A549 (cell line): ENCODE results near the gene MINDY2. TPM values are rescaled to one million over a fixed set of nuclear protein-coding genes. Genes with fewer than 3 reads are reported as not detected.

Source experiments
- ATAC-seq, 2 experiments: fragments of 200-7000 bp in 1 of 2; fragments of >200 bp in 1 of 2; cut with Nextera tagmentation in 1 of 2; cut with Tn5 transposase in 1 of 2; 3 replicates each; pipeline versions ENCODE4 v1.8.0 to v1.9.1; 2018 to 2020; ENCODE audit warnings: mild to moderate bottlenecking in 1 of 2, moderate library complexity in 1 of 2
- CTCF ChIA-PET: fragments of 300-600 bp; sonication (Branson Sonifier 250); formaldehyde crosslinking; extraction: SDS; loops from one replicate; lab custom pipeline; 2021; ENCODE audit warnings: antibody characterized with exemption, inconsistent platforms; lab: Yijun Ruan, JAX
- POLR2A ChIA-PET: fragments of 350-600 bp; formaldehyde crosslinking; extraction: SDS; loops from one replicate; lab custom pipeline; 2021; ENCODE audit warnings: antibody characterized with exemption, inconsistent platforms; lab: Yijun Ruan, JAX
- DNase-seq, 2 experiments: peaks; one replicate each; pipeline versions ENCODE4 v3.0.0 to v3.0.0-alpha.2; 2011 to 2016; ENCODE audit warnings: low read depth in 1 of 2, low spot score in 1 of 2
- FAIRE-seq: peaks from 2 replicates; lab custom pipeline; 2011; peaks lifted over from hg19 to GRCh38; lab: Jason Lieb, UNC
- H3K27ac ChIP-seq, 2 experiments: fragments of >200 bp; sonication (Bioruptor Twin); formaldehyde crosslinking; 3 replicates each; pipeline ENCODE4 v1.5.1; 2016 to 2017
- H3K4me1 ChIP-seq: fragments of >200 bp; sonication (Bioruptor Twin); formaldehyde crosslinking; 3 replicates; pipeline ENCODE4 v1.6.1; 2016
- H3K4me2 ChIP-seq: fragments of >200 bp; sonication (Bioruptor Twin); formaldehyde crosslinking; 3 replicates; pipeline ENCODE4 v1.6.1; 2016
- H3K4me3 ChIP-seq: fragments of >200 bp; sonication (Bioruptor Twin); formaldehyde crosslinking; 3 replicates; pipeline ENCODE4 v1.5.1; 2016
- H3K9me3 ChIP-seq: fragments of >200 bp; sonication (Bioruptor Twin); formaldehyde crosslinking; 3 replicates; pipeline ENCODE4 v1.6.1; 2016
- BCL3 ChIP-seq: fragments of >200 bp; sonication (Bioruptor Twin); formaldehyde crosslinking; IDR thresholded peaks from 3 replicates; pipeline ENCODE4 v1.6.1; 2016
- BHLHE40 ChIP-seq: IDR thresholded peaks from 2 replicates; pipeline ENCODE4 v1.6.1; 2012; ENCODE audit warnings: low read depth, low read length, inconsistent platforms
- CHD2 ChIP-seq: fragments of 150-350 bp; IDR thresholded peaks from 2 replicates; pipeline ENCODE4 v1.6.1; 2014; ENCODE audit warnings: low read length; ENCODE audit not compliant: partially characterized antibody
- E2F6 ChIP-seq: IDR thresholded peaks from 2 replicates; pipeline ENCODE4 v1.6.1; 2012; ENCODE audit warnings: low read depth, borderline replicate concordance
- EP300 ChIP-seq, 2 experiments: fragments of >200 bp; sonication (Bioruptor Twin); formaldehyde crosslinking; IDR thresholded peaks; 2 replicates in 1 of 2; 3 replicates in 1 of 2; pipeline ENCODE4 v1.6.1; 2016 to 2017
- ESRRA ChIP-seq: fragments of 150-350 bp; IDR thresholded peaks from 2 replicates; pipeline ENCODE4 v1.6.1; 2014; ENCODE audit warnings: mild to moderate bottlenecking, low read length, borderline replicate concordance
- FOXS1 ChIP-seq: fragments of 250-450 bp; sonication (Bioruptor Pico); IDR thresholded peaks from 2 replicates; pipeline ENCODE4 v1.5.0; 2020; ENCODE audit warnings: mild to moderate bottlenecking, moderate library complexity
- GATA3 ChIP-seq: IDR thresholded peaks from 2 replicates; pipeline ENCODE4 v1.6.1; 2012; ENCODE audit warnings: borderline replicate concordance
- HEYL ChIP-seq: fragments of 250-450 bp; sonication (Bioruptor Pico); IDR thresholded peaks from 2 replicates; pipeline ENCODE4 v1.8.0; 2021; ENCODE audit warnings: mild to moderate bottlenecking, moderate library complexity
- HOXA7 ChIP-seq: fragments of 250-450 bp; sonication (Bioruptor Pico); IDR thresholded peaks from 2 replicates; pipeline ENCODE4 v1.5.0; 2020; ENCODE audit warnings: mild to moderate bottlenecking, moderate library complexity
- HOXB5 ChIP-seq: fragments of 250-450 bp; sonication (Bioruptor Pico); IDR thresholded peaks from 2 replicates; pipeline ENCODE4 v1.5.0; 2020; ENCODE audit warnings: mild to moderate bottlenecking, moderate library complexity
- JUNB ChIP-seq: fragments of >200 bp; sonication (Bioruptor Twin); formaldehyde crosslinking; IDR thresholded peaks from 2 replicates; pipeline ENCODE4 v1.6.1; 2016
- KDM1A ChIP-seq: fragments of 200-600 bp; sonication (generic); IDR thresholded peaks from 2 replicates; pipeline ENCODE4 v1.6.1; 2016; ENCODE audit warnings: low read depth, mild to moderate bottlenecking
- MAX ChIP-seq: IDR thresholded peaks from 2 replicates; pipeline ENCODE4 v1.6.1; 2012
- MYC ChIP-seq: IDR thresholded peaks from 2 replicates; pipeline ENCODE4 v1.6.1; 2012; ENCODE audit warnings: mild to moderate bottlenecking, inconsistent platforms, low read length, improper control_type of control experiment, borderline replicate concordance
- NPAS2 ChIP-seq: fragments of 250-450 bp; sonication (Bioruptor Pico); IDR thresholded peaks from 2 replicates; pipeline ENCODE4 v1.8.0; 2022; ENCODE audit warnings: mild to moderate bottlenecking, moderate library complexity, borderline replicate concordance
- PBX3 ChIP-seq: IDR thresholded peaks from 2 replicates; pipeline ENCODE4 v1.6.1; 2012
- POLR2A ChIP-seq: IDR thresholded peaks from 2 replicates; pipeline ENCODE4 v1.6.1; 2012; ENCODE audit warnings: mild to moderate bottlenecking, low read length
- POLR2AphosphoS2 ChIP-seq: conservative IDR thresholded peaks from 2 replicates; pipeline ENCODE4 v1.6.1; 2012; ENCODE audit warnings: low read length, improper control_type of control experiment, inconsistent platforms
- RAD21 ChIP-seq, 2 experiments: fragments of >200 bp in 1 of 2; sonication (Bioruptor Twin) in 1 of 2; formaldehyde crosslinking in 1 of 2; IDR thresholded peaks in 1 of 2; conservative IDR thresholded peaks in 1 of 2; 2 replicates in 1 of 2; 3 replicates in 1 of 2; pipeline ENCODE4 v1.6.1; 2012 to 2018; ENCODE audit warnings: inconsistent platforms in 1 of 2
- RARB ChIP-seq: fragments of 250-450 bp; sonication (Bioruptor Pico); IDR thresholded peaks from 2 replicates; pipeline ENCODE4 v1.8.0; 2021; ENCODE audit warnings: mild to moderate bottlenecking, moderate library complexity
- REST ChIP-seq: fragments of 200-600 bp; sonication (generic); IDR thresholded peaks from 2 replicates; pipeline ENCODE4 v1.6.1; 2016; ENCODE audit warnings: antibody characterized with exemption, mild to moderate bottlenecking, moderate library complexity
- RFX5 ChIP-seq: fragments of 450-650 bp; IDR thresholded peaks from 2 replicates; pipeline ENCODE4 v1.7.1; 2014; ENCODE audit warnings: antibody characterized with exemption, mild to moderate bottlenecking, moderate library complexity
- TP53 ChIP-seq: fragments of 250-450 bp; sonication (Bioruptor Pico); IDR thresholded peaks from 2 replicates; pipeline ENCODE4 v1.5.0; 2021; ENCODE audit warnings: mild to moderate bottlenecking, moderate library complexity
- ZC3H11A ChIP-seq: fragments of 450-650 bp; IDR thresholded peaks from 2 replicates; pipeline ENCODE4 v1.6.1; 2014; ENCODE audit warnings: antibody characterized with exemption, mild to moderate bottlenecking
- WGBS: methylation state at CpG from one replicate; pipeline ENCODE4 v1.1.6; 2017; ENCODE audit errors: missing lambda C conversion rate; 5-methylcytosine and 5-hydroxymethylcytosine counted together
- polyA plus RNA-seq, 4 experiments: library from polyadenylated mRNA; depleted of rRNA in 3 of 4; stranded (reverse); fragments of >200 nt; fragmentation: RNase III in 1 of 4; extraction: RNeasy Plus Mini Kit Qiagen cat#74134 plus additional on column Dnase treatment in 1 of 4; gene quantifications; 2 replicates in 3 of 4; 3 replicates in 1 of 4; pipeline ENCODE4 v1.2.3, GENCODE V29; 2011 to 2017

Gene MINDY2
- polyA plus RNA-seq, 2 of the 4 experiments (the other 2 are of a cell fraction): 4.7 to 7.0 TPM

GRCh38 chr15:58773024-58773423, 1.9 kb downstream of the MINDY2 start:
- ChIA-PET POLR2A (interaction anchor here (3.6 kb wide), 1 partner anchor 441 kb away, joined by 39 read pairs; no protein-coding TSS in a partner anchor), CTCF (interaction anchor here (0.6 kb wide), 2 partner anchors 418 to 441 kb away, joined by 3 read pairs; no protein-coding TSS in a partner anchor)
- WGBS: 89% methylated on average over 4 of the region's 4 CpGs
- peak overlapping the region; percentile 89 for H3K4me2 ChIP-seq
- peak overlapping the region; percentile 80 for H3K4me3 ChIP-seq
- TF ChIP-seq RARB (CRISPR knock-in tag) (no peak), MAX (no peak), BHLHE40 (no peak), HEYL (CRISPR knock-in tag) (no peak), TP53 (CRISPR knock-in tag) (no peak), GATA3 (no peak), E2F6 (no peak), HOXA7 (CRISPR knock-in tag) (no peak), FOXS1 (CRISPR knock-in tag) (no peak), HOXB5 (no peak), JUNB (no peak), ZC3H11A (no peak)
- H3K27ac ChIP-seq: no peak overlapping the region
- ATAC-seq (no peak), DNase-seq (no peak), FAIRE-seq (no peak)
- H3K4me1 ChIP-seq: peaks cover 23% of the 10 kb centered on the region
- no peaks in the 10 kb centered on the region for H3K9me3 ChIP-seq

GRCh38 chr15:58775402-58775801, 4.3 kb downstream of the MINDY2 start:
- TF ChIP-seq BCL3: no peak
- no peak for TF ChIP-seq EP300 (IDR thresholded peaks at IDR 0.05)
- no peak for TF ChIP-seq HOXA7 (CRISPR knock-in tag)
- no peak for TF ChIP-seq GATA3
- TF ChIP-seq POLR2AphosphoS2: no peak
- no peak for TF ChIP-seq MYC
- FAIRE-seq: no peak
- Histone ChIP-seq H3K9me3 (no peaks in the 10 kb centered on the region), H3K4me2 (no peak overlapping the region), H3K4me1 (peaks cover 23% of the 10 kb centered on the region), H3K4me3 (no peak overlapping the region), H3K27ac (no peak overlapping the region)
- ChIA-PET CTCF (interaction anchor here (1.4 kb wide), 1 partner anchor 547 kb away, joined by 3 read pairs; no protein-coding TSS in a partner anchor), POLR2A (no interaction called here)
- no peak for ATAC-seq
- 93% methylated on average over 3 of the region's 3 CpGs for WGBS
- no peak for DNase-seq

- DNase-seq (no peak), FAIRE-seq (no peak), ATAC-seq (no peak)
- peaks cover 23% of the 10 kb centered on the region for H3K4me1 ChIP-seq
- no peak overlapping the region for H3K27ac ChIP-seq
- no peaks in the 10 kb centered on the region for H3K9me3 ChIP-seq
- no peak overlapping the region for H3K4me3 ChIP-seq
- 94% methylated on average over 4 of the region's 4 CpGs for WGBS
- no peak for TF ChIP-seq CHD2
- TF ChIP-seq POLR2A: no peak
- TF ChIP-seq HOXA7 (CRISPR knock-in tag): no peak
- TF ChIP-seq KDM1A: no peak
- TF ChIP-seq NPAS2 (CRISPR knock-in tag): no peak
- no peak for TF ChIP-seq PBX3
- TF ChIP-seq RFX5: no peak
- no peak for TF ChIP-seq EP300 (IDR thresholded peaks at IDR 0.05)
- no peak for TF ChIP-seq ESRRA
- no peak for TF ChIP-seq ZC3H11A
- TF ChIP-seq RAD21 (conservative IDR thresholded peaks at IDR 0.05 in 1 of 2, IDR thresholded peaks at IDR 0.05 in 1 of 2): no peak
- TF ChIP-seq REST: no peak
- CTCF ChIA-PET: interaction anchor here (1.4 kb wide), 1 partner anchor 26 kb away, joined by 4 read pairs; no protein-coding TSS in a partner anchor
- POLR2A ChIA-PET: interaction anchor here (1.4 kb wide), 1 partner anchor 27 kb away, joined by 6 read pairs; the partner anchor contains the start of gene ADAM10
- H3K4me2 ChIP-seq: no peak overlapping the region
Observed at GRCh38 chr15:58777107-58777506, 6.0 kb downstream of the MINDY2 start.
